ENCODE results near the gene ELOVL1.

Gene ELOVL1

DNA sequence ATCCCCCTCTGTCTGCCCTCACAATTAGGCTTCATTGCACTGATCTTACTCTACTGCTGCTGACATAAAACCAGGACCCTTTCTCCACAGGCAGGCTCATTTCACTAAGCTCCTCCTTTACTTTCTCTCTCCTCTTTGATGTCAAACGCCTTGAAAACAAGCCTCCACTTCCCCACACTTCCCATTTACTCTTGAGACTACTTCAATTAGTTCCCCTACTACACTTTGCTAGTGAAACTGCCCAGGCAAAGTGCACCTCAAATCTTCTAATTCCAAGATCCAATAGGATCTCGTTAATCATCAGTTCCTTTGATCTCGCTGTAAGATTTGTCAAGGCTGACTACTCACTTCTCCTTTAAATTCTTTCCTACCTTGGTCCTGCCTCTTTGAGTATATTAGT is 14.9 kb downstream of the ELOVL1 start:
- DNase-seq, result no peak

DNA sequence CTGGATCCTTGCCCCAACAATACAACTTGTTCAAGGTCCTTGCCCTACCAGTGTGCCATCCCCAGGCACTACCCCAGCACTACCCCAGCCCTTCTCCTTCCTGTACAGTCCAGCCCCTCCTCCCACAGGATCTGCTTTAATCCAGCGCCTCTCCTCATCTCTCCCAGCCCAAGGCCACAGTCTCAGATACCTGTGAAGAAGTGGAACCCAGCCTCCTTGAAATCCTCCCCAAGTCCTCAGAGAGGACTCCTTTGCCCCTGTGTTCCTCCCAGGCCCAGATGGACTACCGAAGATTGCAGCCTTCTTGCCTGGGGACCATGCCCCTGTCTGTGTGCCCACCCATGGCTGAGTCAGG is 15.5 kb downstream of the ELOVL1 start:
- no peak for DNase-seq

DNA sequence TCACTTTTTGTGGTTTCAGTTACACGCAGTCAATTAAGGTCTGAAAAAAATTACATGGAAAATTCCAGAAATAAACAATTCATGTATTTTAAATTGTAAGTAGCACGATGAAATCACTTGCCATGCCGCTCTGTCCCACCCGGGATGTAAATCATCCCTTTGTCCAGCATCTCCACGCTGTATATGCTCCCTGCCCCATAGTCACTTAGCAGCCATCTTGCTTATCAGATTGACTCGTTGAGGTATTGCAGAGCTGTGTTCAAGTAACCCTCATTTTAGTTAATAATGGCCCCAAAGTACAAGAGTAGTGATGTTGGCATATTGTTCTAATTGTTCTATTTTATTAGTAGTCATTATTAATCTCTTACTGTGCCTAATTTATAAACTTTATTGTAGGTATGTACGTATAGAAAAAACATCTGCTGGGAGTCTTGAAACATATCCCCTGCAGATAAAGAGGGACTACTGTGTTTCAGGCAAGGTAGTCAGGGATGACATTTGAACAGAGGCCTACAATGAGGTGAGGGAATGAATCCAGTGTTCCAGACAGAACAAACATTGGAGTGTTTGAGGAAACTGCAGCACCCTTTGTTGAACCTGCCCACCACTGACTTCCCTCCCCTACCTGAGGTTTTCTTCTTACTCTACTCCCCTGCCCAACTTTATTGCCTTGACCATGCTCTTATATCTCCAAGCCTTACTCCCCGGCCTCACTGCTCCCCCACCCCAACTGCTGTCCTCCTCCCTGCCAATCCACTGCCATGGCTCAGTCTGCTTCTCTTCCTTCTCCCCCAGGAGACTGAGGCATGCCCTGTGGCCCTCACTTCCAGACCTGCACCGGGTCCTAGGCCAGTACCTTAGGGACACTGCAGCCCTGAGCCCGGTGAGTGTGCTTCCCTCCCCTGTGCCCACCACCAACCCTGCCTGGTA is 16.1 kb downstream of the ELOVL1 start:
- DNase-seq, result no peak

DNA sequence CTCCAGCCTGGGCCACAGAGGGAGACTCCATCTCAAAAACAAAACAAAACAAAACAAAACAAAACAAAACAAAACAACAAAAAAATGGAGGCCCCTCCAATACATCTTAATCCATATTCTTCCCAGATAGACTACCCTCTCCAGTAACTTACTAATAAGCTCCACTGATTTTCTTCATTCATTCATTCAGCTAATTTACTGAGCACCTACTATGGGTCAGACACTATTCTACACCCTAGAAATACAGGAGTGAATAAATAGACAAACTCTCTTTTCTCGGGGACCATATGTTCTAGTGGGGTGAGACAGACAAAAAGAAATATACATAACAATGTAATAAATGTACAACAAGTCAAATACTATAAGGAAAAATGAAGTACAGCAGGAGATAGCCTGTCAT is 16.8 kb downstream of the ELOVL1 start:
- DNase-seq, result no peak

DNA sequence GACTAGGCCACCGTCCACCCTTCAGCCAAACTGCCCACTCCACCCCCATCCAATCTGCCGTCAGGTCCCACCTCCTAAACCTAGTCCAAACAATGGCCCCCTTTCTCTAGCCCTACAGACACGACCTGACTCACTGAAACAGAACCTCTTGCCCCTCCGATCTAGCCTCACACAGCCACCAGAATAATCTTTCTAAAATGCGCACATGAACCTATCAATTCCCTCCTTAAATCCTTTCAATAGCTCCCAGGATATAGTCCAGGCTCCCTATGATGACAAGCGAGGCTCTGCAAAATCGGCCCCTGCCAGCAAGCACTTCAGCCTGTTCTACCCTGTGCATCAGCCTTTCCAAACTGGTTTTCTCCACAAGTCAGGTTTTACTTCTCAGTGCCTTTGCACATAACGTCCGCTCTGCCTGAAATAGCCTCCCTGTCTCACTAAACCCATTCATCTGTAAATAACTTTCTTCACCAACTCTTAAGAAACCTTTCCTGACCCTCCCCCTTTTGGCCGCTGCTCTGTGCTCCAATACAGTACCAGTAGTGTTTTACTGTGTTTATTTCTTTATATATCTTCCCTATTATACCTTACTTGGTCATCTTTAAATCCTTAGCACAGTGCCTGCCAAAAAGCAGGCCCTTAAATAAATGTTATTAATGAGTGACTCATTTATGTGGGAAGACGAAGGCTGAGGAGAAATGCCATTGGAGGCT is 18.1 kb downstream of the ELOVL1 start:
- DNase-seq, result no peak

DNA sequence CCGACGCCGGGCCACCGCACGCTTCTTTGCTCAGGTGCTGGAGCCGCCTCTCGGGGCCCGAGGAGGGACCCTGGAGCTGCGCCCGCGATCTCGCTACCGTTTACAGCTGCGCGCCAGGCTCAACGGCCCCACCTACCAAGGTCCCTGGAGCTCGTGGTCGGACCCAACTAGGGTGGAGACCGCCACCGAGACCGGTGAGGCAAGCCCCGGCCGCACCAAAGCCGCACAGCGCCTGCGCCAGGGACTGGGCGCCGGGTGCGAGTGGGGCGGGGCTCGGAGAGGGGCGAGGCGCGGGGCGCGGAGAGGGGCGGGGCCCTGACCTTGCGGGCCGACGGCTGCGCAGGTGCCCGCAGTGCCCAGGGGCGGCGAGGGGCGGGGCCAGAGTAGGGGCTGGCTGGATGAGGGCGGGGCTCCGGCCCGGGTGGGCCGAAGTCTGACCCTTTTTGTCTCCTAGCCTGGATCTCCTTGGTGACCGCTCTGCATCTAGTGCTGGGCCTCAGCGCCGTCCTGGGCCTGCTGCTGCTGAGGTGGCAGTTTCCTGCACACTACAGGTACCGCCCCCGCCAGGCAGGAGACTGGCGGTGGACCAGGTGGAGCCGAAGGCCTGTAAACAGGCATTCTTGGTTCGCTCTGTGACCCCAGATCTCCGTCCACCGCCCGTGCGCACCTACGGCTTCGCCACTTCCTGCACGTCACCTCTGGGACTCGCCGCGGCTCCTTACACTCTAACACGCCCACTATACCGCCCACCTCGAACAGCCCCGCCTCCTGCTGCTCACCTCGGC is 18.8 kb downstream of the ELOVL1 start:
- DNase-seq, result peak; percentile 51

DNA sequence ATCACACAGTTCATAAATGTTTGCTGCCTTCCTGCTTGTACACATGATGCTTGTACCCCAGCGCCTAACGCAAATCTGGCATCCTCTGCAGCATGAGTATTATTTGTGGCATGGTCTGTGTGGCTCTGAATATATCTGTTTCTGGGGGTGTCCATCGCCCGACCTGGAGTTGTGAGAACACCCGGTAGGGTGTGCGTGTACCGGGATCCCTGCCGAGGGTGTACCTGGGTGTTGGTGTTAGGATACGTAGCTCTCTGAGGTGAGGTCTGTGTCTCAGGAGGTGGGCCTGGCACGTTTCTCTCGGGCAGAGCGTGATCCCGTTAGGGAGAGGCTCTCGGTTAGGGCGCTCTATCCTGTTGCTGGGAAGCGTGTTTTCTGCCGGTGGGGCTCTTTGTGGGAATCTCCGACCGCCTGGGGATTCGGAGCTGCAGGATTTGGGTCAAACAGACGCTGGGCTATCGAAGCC is 19.4 kb downstream of the ELOVL1 start:
- no peak for DNase-seq

DNA sequence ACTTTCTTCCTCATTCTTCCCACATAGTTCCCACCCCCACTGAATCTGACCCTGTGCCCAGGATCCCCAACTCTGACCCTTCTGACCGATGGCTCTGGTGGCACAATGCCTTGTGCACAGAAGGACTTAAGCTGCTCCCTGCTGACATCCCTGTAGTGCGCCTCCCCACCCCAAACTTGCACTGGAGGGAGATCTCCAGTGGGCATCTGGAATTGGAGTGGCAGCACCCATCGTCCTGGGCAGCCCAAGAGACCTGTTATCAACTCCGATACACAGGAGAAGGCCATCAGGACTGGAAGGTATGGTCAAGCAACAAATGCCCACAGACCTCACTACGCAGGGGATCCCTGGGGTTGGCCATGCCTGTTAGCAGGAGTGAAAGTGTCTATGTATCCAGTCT is 21.2 kb downstream of the ELOVL1 start:
- DNase-seq, result no peak

DNA sequence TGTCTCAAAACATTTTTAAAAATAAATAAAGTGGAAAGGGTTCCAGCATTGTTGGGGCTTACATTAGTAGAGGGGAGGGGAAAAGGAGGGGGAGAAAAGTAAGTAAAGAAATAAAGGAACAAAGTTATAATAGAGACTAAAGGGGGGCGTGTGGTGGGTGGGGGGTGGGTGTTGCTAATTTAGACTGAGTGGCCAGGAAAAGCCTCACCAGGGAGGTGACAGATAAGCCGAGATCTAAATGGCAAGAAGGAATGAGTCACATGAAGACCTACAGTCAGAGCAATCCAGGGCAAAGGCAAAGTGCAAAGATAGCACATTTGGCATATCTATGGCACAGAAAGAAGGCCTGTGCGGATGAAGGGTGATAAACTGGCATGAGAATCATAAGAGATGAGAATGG is 22.7 kb downstream of the ELOVL1 start:
- DNase-seq, result no peak

DNA sequence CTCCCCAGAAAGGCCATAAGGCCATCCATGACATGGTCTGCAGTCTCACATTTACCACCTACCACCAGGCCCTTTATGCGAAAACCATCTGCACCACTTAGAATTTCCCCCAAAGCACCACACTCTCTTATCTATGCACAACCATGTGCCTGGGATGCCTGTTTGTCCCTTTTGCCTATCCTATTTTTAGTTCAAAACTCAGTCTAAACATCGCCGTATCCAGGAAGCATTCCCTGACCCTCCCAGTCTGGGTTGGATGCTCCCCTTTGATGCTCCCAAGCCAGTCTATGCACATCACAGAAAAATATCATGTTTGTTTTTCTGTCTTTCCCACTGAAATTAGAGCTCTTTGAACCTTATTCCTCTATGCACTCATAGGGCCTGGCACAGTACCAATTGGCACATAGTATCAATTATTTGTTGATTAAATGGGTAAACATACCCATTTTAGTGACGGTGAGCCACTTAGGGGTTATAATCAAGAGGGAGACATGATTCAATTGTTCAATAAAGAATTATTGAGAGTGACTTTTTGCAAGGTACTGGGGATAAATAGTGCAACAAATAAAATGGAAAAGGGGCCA is 23.5 kb downstream of the ELOVL1 start:
- no peak for DNase-seq

DNA sequence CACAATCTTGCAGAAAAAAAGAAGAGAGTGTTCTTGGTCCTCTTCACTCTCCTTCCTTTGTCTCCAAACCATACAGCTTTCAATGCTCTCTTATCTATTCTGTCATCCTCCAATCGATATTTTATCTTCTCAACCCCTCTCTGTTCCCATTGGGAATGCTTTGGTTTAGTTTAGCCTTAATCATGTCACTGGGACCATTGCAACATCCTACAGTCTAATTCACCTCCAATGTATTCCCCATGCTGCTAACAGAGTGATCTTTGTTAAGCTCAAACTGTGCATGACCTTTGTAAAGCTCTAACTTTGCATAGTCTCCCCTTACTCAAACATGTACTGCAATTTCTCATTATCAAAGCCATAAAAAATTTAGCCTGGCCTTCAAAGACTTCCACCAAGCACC is 27.3 kb downstream of the ELOVL1 start:
- no peak for DNase-seq

DNA sequence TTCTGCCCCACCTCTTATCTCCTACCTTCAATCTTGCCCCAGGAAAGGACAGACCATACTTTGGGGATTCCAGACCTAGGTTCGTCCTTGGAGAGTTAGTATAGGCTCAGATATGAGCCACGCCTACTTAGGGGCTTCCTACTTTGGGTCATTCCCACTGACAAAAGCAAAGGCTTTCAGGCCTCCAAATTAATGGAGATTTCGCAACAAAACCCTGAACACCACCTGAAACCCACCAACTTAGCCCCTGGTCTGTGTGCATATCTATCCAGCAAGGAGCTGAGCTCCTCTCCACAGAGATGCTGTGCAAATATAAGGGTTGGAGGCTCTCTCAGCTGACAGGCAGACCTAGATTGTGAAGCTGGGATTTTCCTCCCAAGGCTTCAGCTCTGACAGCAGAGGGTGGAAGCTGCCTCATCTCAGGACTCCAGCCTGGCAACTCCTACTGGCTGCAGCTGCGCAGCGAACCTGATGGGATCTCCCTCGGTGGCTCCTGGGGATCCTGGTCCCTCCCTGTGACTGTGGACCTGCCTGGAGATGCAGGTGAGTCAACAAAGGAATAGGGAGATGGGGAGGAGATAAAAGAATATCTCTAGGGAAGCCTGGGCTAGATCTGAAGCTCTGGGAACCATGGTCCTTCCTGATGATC is 28.1 kb downstream of the ELOVL1 start:
- no peak for DNase-seq

DNA sequence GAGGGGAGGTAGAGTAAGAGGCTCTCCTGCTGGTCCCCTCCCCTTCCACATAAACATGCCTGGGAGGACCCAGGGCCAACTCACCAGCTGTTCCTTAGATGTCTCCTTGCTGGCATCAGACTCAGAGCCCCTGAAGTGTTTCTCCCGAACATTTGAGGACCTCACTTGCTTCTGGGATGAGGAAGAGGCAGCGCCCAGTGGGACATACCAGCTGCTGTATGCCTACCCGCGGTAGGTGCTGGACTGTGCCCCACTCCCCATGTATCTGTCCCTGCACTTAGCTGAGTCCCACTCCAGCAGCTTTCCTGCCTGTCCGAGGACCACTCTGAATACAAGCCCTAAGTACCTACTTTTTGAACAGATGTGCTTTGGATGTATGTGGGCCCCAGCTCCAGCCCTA is 29.8 kb downstream of the ELOVL1 start:
- no peak for DNase-seq

DNA sequence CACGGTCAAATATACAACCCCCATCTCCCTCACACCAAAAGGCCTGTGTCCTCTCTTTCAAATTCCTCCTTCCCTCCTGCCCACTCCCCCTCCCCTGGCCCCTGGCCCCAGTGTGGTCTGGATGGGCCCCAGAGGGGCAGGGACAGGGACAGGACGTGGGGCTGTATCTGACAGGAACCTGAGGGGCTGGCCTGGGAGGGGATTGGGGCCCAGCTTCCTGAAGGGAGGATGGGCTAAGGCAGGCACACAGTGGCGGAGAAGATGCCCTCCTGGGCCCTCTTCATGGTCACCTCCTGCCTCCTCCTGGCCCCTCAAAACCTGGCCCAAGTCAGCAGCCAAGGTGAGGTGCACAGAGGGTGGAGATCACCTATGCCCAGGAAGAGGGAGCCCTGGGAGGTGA is 30.2 kb downstream of the ELOVL1 start, which contains the start of gene MPL:
Gene MPL, plus strand, starts transcription at position 231 of the 400 bp plus-strand sequence. Its CDS starts 31 bp downstream, at position 262.
- no peak for DNase-seq

DNA sequence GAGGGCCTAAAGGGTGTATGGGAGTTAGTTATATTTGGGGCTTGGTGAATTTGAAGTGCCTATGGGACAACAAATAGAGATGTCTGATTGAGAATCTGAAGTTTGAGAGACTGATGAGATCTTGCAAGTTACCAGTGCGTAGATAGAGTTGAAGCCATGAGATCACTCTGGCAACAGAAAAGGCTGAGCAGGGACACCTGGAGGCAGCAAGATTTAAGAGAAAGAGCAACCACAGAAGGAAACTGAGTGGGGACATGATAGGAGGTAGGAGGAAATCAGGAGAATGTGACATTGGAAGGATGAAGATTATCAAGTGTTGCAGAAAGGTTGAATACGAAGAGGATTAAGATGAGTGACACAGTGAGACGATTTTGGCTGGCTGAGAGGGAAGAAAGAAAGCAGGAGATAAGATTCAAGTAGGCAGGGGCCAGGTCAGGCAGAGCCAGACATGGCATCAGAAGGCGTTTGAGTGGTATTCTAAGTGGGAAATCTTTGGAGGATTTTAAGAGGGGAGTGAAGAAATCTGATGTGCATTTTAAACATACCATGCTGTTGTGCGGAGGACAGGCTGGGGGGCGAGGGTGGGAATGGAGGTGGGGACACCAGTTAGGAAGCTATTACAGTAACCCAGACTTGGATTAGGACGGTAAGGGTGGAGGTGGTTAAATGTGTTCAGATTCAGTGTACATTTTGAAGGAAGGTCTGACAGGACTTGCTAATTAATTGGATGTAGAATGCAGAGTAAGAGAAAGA is 33.2 kb downstream of the ELOVL1 start:
- no peak for DNase-seq

DNA sequence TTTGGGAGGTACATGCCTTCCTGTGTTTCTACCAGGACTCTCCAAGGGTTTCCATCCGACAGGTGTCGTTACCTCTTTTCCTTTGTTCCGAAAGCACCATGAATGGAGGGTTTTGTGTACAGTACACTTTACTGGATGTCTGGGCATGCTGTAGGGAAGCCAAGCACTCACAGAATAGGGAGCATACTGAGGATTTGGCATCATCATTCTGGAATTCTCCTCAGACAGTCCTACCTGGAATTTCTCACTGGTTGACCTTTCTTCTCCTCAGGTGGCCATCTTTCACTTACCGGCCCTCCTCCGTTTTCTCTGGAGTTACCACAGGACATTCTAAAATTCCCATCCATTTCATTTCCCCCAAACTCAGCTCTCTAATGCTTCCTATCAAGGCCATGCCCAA is 36.1 kb downstream of the ELOVL1 start:
- DNase-seq, result no peak

DNA sequence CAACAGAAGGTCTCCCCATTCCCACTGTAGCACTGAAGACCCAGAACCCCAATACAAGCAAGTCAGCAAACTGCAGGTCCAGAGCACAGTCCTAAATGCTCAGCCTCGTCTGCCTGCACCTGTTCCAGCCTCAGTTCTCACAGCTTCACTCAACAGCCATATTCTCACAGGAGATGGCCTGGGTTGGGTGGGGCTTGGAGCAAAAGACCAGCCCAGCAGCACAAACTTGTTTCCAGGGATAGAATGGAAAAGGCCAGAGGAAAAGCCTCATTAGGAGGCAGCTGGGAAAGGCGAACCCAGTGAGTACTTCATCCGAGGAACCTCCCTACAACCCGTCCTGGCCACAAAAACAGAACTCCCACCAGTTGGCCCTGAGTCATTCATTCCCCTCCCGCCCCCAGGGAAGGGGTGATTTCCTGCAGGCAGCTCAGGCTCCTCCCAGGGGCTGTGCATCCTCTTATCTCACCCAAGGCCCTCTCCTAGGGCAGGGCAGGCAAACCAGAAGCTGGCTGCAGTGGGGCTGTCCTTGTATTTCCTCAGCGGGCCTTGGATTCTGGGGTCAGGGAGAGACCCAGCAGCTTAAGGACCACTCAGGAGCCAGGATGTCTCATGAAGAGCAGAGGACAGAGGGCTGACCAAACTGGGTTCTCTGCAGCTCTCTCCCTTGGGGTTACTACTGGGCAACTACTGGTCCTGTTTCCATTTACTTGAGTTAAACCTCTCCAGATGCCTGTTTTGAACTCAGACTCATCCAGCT is 37.6 kb downstream of the ELOVL1 start:
- peak; percentile 85 for DNase-seq

DNA sequence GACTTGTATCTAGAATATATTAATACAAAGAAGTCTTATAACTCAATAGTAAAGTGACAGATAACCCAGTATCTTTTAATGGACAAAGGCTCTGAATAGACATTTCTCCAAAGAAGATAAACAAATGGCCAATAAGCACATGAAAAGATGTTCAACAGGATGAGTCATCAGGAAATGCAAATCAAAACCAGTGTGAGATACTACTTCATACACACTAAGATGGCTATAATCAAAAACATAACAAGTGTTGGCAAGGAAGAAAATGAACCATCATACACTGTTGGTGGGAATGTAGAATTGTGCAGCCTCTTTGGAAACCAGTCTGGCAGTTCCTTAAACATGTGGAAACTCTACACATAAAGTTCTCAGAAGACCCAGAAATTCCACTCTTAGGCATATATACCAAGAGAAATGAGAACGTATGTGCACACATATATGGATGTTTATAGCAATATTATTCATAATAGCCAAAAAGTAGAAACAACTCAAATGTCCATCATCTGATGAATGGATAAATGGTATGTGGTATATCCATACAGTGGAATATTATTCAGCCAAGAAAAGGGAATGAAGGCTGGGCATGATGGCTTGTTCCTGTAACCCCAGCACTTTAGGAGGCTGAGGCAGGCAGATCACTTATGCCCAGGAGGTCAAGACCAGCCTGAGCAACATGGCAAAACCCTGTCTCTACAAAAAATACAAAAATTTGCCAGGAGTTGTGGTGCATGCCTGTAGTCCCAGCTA is 40.1 kb downstream of the ELOVL1 start:
- DNase-seq, result no peak

DNA sequence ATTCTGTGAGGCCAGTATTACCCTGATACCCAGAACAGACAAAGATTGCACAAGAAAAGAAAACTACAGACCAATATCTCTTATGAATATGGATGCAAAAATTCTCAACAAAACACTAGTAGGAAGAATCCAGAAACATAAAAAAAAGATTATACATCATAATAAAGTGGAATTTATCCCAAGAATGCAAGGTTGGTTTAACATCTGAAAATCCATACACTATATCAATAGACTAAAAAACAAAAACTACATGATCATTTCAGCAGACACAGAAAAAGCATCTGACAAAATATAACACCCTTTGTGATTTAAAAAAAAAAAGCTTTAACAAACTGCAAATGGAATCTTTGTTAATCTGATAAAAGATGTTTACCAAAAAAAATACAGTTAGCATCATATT is 42.4 kb downstream of the ELOVL1 start:
- DNase-seq, result no peak

DNA sequence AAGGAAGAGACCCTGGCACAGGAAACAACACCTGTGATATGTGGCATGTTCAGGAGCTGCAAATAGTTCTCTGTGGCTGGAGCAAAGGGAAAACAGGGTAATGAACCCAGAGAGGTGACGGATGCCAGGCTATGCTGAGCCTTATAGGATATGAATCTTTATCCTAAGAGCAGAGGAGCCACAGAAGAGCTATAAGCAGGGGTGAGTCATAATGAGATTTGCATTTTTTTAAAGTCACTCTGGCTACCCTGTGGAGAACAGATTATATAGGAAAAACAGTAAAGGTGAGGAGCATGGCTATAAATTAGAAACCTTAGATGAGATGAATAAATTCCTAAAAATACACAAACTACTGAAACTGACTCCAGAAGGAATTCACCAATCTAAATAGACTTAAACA is 43.0 kb downstream of the ELOVL1 start:
- no peak for DNase-seq

Measured in activated CD4-positive, alpha-beta T cell treated with anti-CD3 and anti-CD28 coated beads for 48 hours (primary cell).